Germinal center (tissue), 1 donor: Measurements from ENCODE around the gene ASPRV1.
"Not testable (repeated sequence)": the region's sequence is repeated elsewhere in the genome, so short reads cannot be mapped to it uniquely, and the experiment has no call there.

Experiments used
- DNase-seq: peaks from one replicate; pipeline ENCODE4 v3.0.0; 2012; ENCODE audit warnings: mixed read lengths, low spot score

The ASPRV1 gene

DNA sequence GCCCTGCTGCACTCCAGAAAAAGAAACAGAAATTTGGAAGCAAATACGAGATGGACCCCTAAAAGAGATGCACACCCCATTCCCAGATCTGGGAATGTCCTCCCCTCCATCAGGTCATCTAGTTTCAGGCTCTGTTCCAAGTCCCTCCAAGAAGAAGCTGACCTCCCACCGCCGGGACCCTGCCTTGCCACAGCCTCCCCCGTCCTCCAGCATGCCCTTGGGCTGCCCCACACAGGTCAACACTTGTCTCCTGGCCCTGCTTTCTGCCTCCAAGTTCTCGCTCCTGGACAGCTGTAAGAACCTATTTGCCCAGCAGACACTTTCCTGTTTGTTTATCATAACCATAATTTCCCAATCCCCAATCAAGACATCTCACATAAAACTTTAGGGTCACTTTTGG lies 2.0 kb downstream of the ASPRV1 start:
- DNase-seq = no peak

GRCh38 chr2:69958480-69958879 lies 3.0 kb downstream of the ASPRV1 start:
- DNase-seq = no peak

DNA sequence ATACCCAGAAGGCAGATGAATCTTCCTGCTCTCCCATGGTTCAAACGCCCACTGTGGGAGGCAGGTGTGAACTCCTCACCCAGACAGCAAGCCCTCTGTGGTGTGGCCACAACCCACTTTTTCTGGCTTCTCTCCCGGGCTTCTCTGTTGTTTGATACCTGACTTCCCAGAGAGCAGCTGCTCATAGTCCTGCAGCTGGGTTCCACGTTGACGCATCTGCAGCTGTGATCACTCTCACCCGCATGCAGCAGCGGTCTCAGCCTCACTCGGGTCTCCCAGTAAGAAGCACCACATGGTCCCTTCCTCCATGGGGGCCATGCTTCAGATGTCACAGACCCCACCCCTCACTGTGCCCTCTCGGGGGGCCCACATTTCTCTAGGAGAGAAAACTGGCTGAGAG lies 3.5 kb downstream of the ASPRV1 start:
- DNase-seq = no peak

- DNase-seq = no peak
Observed at GRCh38 chr2:69956475-69956979, 4.9 kb downstream of the ASPRV1 start.

- no peak for DNase-seq
Observed at GRCh38 chr2:69955029-69955428, 6.4 kb downstream of the ASPRV1 start.

GRCh38 chr2:69954084-69954483 lies 7.3 kb downstream of the ASPRV1 start:
- no peak for DNase-seq

- no peak for DNase-seq
Observed at GRCh38 chr2:69952336-69953115, 8.9 kb downstream of the ASPRV1 start.

DNA sequence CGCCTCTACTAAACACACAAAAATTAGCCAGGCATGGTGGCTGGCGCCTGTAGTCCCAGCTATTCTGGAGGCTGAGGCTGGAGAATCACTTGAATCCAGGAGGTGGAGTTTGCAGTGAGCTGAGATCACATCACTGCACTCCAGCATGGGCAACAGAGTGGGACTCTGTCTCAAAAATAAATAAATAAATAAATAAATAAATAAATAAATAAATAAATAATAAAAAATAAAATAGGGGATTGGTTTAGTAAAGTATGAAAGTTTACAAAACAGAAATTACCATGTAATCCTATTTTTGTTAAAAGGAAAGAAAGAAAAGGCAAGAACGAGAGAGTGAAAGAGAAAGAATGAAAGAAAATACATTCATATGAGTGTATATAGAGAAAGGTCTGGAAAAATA lies 10.8 kb downstream of the ASPRV1 start:
- DNase-seq = not testable (repeated sequence)

DNA sequence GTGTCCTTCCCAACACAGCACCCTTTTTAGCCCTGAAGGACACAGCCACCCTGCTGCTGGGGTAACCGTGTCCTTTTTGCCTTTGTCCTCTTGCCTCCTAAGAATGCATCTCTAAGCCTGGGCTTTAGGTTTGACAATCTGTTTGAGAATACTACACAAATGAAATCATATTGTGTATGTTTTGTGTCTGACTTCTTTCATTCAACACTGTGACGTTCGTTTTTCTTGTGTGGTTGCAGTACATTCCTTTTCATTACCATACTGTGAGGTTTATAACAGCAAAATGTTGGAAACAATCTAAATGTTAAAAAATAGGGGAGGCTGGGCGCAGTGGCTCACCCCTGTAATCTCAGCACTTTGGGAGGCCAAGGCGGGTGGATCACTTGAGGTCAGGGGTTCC lies 11.2 kb downstream of the ASPRV1 start:
- DNase-seq = no peak

GRCh38 chr2:69948963-69949645 lies 12.3 kb downstream of the ASPRV1 start:
- no peak for DNase-seq

DNA sequence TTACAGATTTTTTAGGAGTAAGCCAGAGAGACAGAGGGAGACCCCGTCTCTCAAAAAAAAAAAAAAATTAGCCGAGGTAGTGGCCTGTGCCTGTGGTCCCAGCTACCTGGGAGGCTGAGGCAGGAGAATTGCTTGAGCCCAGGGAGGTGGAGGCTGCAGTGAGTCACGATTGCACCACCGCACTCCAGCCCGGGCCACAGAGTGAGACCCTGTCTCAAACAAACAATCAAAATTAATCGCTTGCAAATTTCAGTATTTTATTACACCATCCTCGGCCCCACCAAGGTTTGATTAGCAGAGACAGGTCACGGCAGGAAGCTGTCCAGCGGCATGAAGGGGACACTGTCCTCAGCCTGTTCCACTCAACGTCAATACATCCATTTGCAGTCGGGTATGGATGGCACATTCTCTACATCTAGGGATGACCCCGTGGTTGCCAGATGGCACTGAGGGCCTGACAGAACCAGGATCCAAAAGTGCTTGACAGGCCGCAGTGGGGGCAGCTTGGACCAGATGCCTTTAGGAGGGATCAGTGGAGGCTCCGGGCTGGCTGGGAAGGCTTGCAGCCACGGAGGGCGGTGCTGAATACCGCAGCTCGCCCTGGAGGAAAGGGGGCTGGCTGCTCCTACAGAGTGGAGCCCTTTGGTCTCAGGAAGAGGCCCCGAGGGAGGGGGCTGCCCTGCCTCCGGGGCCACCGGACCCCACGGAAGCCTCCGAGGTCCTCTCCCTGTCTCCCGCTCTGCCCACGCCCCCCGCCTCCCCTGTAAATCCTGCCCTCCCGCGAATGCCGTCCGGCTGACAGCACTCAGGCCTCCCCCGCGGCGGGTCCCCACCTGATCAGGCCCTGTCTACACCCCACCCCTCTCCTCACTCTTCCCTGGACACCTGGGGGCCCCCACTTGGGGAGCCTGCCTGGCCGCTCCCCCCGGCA lies 13.1 kb downstream of the ASPRV1 start:
- no peak for DNase-seq

- DNase-seq = no peak
Observed at GRCh38 chr2:69947325-69947931, 14.0 kb downstream of the ASPRV1 start.

- DNase-seq = peak; percentile 7
Observed at GRCh38 chr2:69946351-69947324, 14.8 kb downstream of the ASPRV1 start.

- no peak for DNase-seq
Observed at GRCh38 chr2:69945941-69946340, 15.5 kb downstream of the ASPRV1 start.

GRCh38 chr2:69945441-69945840 lies 16.0 kb downstream of the ASPRV1 start:
- no peak for DNase-seq

DNA sequence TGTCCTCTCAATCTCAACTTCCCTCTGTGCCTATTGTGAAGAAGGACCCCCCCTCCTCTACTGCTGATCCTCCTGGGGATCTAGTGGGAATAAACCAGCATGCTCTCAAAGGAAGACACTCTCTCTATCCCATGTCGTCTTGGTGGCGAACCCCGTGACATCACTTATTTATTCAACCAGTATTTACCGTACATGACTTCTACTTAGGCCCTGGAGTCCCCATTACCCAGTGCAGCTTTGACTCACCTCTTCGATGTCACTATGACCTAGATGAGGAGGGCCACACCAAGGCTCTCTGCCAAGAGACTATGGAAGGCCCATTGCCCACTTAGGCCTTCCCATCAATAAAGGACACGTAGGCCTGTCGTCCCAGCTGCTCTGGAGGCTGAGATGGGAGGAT lies 16.7 kb downstream of the ASPRV1 start:
- no peak for DNase-seq

- DNase-seq = no peak
Observed at GRCh38 chr2:69943843-69944525, 17.4 kb downstream of the ASPRV1 start.

GRCh38 chr2:69943000-69943842 lies 18.2 kb downstream of the ASPRV1 start:
- DNase-seq = no peak

- DNase-seq = no peak
Observed at GRCh38 chr2:69940691-69941090, 20.7 kb downstream of the ASPRV1 start.
